HG03095 (cell line): Measurements from ENCODE around the gene LILRB5.
"Not testable (repeated sequence)": the region's sequence is repeated elsewhere in the genome, so short reads cannot be mapped to it uniquely, and the experiment has no call there.

ENCODE experiments used
- ATAC-seq: cut with Tn5 transposase; IDR thresholded peaks from one replicate; pipeline ENCODE4 v1.9.1; 2021; ENCODE audit warnings: moderate library complexity; ENCODE audit not compliant: unreplicated experiment

The LILRB5 gene

GRCh38 chr19:54217517-54218247 is 39.4 kb downstream of the LILRB5 start:
- ATAC-seq = not testable (repeated sequence)

GRCh38 chr19:54216869-54217268 is 40.2 kb downstream of the LILRB5 start:
- no peak for ATAC-seq

- ATAC-seq = not testable (repeated sequence)
Measured at GRCh38 chr19:54214734-54215133, 42.3 kb downstream of the LILRB5 start.

- not testable (repeated sequence) for ATAC-seq
Measured at GRCh38 chr19:54214217-54214616, 42.9 kb downstream of the LILRB5 start.

GRCh38 chr19:54211235-54211634 is 45.8 kb downstream of the LILRB5 start:
- no peak for ATAC-seq

GRCh38 chr19:54209811-54210494 is 47.1 kb downstream of the LILRB5 start:
- ATAC-seq = no peak

GRCh38 chr19:54209058-54209810 is 47.8 kb downstream of the LILRB5 start:
- no peak for ATAC-seq

GRCh38 chr19:54208784-54209057 is 48.4 kb downstream of the LILRB5 start:
- no peak for ATAC-seq

DNA sequence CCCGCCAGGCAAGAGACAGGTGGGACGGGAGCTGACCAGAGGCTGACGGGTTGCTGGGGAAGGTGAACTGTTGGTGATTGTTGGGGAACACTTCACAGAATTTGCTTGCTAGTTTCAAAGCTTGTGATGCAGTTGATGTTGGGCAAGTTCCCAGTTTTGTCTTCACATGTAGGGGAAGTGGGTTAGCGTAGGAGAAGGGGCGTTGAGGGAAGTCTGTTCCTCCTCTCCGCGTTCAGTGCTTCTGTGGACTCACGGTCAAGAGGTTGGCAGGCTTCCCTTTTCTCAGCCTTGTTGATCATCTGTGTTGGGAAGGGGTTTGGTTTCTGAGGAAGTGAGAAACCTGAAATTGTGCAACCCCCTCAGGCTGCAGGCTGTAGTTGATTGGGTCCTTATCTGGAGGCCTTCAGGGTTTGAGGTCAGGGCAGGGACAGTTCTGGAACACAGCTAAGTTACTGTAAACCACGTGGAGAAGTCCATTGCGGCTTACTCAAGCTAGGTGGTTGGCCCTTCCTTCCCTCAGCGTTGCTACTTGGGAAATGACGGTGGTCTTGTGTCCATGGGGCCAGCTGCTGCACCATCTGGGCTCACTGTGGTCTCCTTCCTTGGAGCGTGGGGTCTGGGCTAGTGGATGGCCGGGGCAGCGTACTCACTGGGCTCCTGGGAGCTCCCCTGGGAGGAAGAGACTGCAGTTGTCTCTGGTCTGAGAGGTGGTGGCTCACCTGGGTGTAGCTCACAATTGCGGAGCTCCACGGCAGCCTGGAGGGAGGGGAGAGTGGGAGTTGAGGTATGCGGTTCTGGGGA is 48.9 kb downstream of the LILRB5 start:
- peak; percentile 38 for ATAC-seq

GRCh38 chr19:54207676-54207982 is 49.4 kb downstream of the LILRB5 start:
- ATAC-seq = no peak

DNA sequence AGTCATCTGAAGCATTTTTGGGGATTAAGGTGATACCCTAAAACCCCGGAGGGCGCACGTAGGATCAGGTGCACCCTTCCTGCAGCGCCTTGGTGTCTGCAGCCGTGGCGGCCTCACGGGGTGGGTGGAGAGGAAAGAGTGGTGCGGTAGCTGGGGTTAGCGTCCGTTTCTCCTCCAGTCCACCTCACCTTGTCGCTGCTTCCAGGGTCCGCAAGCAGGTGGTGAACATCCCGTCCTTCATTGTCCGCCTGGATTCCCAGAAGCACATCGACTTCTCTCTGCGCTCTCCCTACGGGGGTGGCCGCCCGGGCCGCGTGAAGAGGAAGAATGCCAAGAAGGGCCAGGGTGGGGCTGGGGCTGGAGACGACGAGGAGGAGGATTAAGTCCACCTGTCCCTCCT is 49.9 kb downstream of the LILRB5 start:
- ATAC-seq = not testable (repeated sequence)

- ATAC-seq = no peak
Measured at GRCh38 chr19:54206831-54207177, 50.3 kb downstream of the LILRB5 start.

DNA sequence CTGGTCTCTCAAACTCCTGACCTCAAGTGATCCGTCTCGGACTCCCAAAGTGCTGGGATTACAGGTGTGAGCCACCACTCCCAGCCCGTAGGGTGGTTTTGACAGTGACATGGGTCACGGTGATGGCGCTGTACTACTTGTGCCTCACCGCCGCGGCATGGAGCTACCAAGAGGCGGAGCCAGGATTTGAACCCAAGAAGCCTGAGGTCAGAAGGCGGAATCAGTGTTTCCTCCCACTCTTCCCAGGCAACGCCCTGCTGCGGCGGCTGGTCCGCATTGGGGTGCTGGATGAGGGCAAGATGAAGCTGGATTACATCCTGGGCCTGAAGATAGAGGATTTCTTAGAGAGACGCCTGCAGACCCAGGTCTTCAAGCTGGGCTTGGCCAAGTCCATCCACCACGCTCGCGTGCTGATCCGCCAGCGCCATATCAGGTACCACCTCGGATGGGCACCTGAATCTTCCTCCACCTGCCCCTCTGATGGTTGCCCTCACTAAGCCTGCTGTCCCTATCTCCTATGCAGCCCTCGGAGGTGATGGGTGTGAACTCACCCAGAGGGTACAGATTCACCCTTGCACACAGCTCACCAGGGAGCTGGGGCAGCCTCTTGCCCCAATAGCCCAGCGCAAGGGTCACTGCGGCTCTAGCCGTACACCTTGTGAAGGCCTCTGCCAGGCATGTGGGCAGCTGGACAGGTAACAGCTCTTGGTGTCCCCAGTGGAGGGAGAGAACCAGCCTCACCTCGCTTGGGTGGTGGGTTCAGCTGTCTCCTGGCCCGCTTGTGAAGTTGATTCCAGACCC is 50.8 kb downstream of the LILRB5 start:
- ATAC-seq = no peak

DNA sequence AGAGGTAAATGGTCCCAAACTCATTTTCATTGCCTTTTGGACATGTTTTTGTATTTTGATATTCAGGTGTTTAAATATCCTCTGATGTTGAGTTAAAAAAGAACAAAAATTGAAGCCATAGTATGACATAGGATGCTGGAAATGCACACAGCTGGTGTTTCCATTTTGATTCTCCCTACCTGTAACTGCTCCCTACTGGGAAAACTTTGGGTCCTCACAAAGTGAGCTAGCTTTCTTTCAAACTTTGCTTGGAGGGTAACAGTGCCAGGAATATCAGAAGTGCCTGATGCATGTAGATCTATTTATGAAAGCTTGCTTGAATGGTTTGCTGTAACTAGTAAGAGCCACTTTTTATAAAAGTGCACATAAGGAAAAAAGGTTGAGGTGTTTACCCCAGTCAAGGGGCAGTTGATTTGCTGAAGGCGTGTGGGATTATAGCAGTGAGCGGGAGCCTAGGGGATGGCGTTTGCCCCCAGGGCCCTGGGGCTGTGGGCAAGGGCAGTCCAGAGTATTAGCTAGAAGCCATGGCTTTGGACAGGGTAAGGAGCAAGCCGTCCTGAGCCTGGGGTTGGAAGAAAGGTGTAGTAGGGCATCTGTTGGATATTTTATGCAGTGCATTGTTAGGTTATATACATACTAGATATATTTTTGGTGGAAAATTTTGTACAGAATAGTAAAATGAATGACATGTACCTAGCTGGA is 52.2 kb downstream of the LILRB5 start:
- ATAC-seq = no peak

- ATAC-seq = no peak
Measured at GRCh38 chr19:54203151-54203611, 53.9 kb downstream of the LILRB5 start.

DNA sequence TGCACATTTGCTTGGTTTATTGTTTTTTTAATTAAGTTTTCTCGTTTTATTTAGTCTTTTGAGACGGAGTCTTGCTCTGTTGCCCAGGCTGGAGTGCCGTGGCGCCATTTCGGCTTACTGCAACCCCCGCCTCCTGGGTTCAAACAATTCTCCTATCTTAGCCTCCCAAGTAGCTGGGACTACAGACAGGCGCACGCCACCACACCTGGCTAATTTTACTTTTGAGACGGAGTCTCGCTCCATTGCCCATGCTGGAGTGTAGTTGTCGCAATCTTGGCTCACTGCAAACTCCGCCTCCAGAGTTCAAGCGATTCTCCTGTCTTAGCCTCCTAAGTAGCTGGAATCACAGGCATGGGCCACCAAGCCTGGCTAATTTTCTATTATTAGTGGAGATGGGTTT is 55.1 kb downstream of the LILRB5 start:
- no peak for ATAC-seq

DNA sequence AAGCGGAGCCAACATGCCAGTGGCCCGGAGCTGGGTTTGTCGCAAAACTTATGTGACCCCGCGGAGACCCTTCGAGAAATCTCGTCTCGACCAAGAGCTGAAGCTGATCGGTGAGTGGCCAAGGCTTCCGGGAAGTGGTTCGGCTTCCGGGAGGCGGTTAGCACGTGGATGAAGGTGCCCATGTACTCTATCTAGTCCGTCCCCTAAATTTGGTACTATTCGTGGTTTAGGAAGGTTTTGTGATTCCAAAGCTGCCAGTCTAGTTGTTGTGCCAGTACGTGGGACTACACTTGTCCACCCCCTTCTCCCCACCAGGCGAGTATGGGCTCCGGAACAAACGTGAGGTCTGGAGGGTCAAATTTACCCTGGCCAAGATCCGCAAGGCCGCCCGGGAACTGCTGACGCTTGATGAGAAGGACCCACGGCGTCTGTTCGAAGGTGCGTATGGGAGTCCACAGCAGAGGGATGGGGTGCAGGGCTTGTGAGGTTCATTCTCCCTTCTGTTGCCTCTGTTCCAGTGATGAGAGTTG is 55.8 kb downstream of the LILRB5 start:
- no peak for ATAC-seq
